ENCODE data around the gene AMBN. TPM values are rescaled to one million over a fixed set of nuclear protein-coding genes. Genes with fewer than 3 reads are reported as not detected.

Gene AMBN
- total RNA-seq, 1 donor from 2014 or later, result not detected

- intact Hi-C loops (cut with micrococcal nuclease), result no loop called here
- no peaks in the 10 kb centered on the region for H3K27me3 ChIP-seq (ENCODE audit: low read depth)
These were observed 28.0 kb upstream of the AMBN start for GRCh38 chr4:70564033-70564432.

GRCh38 chr4:70570796-70571195 lies 21.3 kb upstream of the AMBN start:
- H3K27me3 ChIP-seq (ENCODE audit: low read depth), result peaks cover 12% of the 10 kb centered on the region
- no peak for DNase-seq
- H3K27ac ChIP-seq (replicated peaks), result no peak overlapping the region
- no peaks in the 10 kb centered on the region for H3K36me3 ChIP-seq
- H3K4me1 ChIP-seq, result no peaks in the 10 kb centered on the region
- peaks cover 13% of the 10 kb centered on the region for H3K9me3 ChIP-seq (replicated peaks)
- TF ChIP-seq CTCF (IDR thresholded peaks at IDR 0.05; ENCODE audit: borderline replicate concordance), result no peak
- H3K4me3 ChIP-seq, result no peak overlapping the region
- intact Hi-C loops (cut with micrococcal nuclease), result no loop called here

More at GRCh38 chr4:70564033-70564432, 28.0 kb upstream of the AMBN start:
- Histone ChIP-seq H3K4me1 (no peaks in the 10 kb centered on the region), H3K27ac (replicated peaks) (no peak overlapping the region), H3K9me3 (replicated peaks) (peaks cover 7% of the 10 kb centered on the region), H3K4me3 (no peak overlapping the region), H3K36me3 (no peaks in the 10 kb centered on the region)
- TF ChIP-seq CTCF (IDR thresholded peaks at IDR 0.05; ENCODE audit: borderline replicate concordance), result no peak
- no peak for DNase-seq

GRCh38 chr4:70571772-70572171 lies 20.3 kb upstream of the AMBN start:
- H3K9me3 ChIP-seq (replicated peaks), result peaks cover 10% of the 10 kb centered on the region
- peaks cover 12% of the 10 kb centered on the region for H3K27me3 ChIP-seq (ENCODE audit: low read depth)
- H3K36me3 ChIP-seq, result no peaks in the 10 kb centered on the region
- DNase-seq, result no peak
- TF ChIP-seq CTCF (IDR thresholded peaks at IDR 0.05; ENCODE audit: borderline replicate concordance), result no peak
- H3K27ac ChIP-seq (replicated peaks), result no peak overlapping the region
- intact Hi-C loops (cut with micrococcal nuclease), result no loop called here
- H3K4me3 ChIP-seq, result no peak overlapping the region
- H3K4me1 ChIP-seq, result no peaks in the 10 kb centered on the region

DNA sequence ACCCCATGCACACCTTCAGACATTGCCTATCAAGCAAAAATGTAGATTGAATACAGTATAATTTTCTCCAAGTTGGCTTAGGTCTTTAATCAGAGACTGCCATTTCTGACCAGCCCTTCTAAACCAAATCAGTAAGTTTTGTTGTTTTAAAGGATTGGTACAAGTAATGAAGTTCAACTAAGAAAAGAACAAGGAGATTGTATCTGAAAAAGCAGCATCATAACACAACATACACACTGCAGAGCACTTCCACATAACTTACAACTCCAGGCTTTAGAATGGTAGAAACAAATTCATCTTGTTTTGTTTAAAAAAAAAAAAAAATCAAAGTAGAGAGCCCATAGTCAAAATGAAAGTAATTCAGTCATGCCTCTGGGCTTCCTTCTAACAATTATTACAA lies 16.1 kb upstream of the AMBN start:
- TF ChIP-seq CTCF (IDR thresholded peaks at IDR 0.05; ENCODE audit: borderline replicate concordance), result no peak
- DNase-seq, result no peak
- Histone ChIP-seq H3K9me3 (replicated peaks) (peaks cover 4% of the 10 kb centered on the region), H3K36me3 (no peaks in the 10 kb centered on the region), H3K4me1 (no peaks in the 10 kb centered on the region), H3K4me3 (no peak overlapping the region), H3K27ac (replicated peaks) (no peak overlapping the region), H3K27me3 (ENCODE audit: low read depth) (peaks cover 12% of the 10 kb centered on the region)
- intact Hi-C loops (cut with micrococcal nuclease), result no loop called here

DNA sequence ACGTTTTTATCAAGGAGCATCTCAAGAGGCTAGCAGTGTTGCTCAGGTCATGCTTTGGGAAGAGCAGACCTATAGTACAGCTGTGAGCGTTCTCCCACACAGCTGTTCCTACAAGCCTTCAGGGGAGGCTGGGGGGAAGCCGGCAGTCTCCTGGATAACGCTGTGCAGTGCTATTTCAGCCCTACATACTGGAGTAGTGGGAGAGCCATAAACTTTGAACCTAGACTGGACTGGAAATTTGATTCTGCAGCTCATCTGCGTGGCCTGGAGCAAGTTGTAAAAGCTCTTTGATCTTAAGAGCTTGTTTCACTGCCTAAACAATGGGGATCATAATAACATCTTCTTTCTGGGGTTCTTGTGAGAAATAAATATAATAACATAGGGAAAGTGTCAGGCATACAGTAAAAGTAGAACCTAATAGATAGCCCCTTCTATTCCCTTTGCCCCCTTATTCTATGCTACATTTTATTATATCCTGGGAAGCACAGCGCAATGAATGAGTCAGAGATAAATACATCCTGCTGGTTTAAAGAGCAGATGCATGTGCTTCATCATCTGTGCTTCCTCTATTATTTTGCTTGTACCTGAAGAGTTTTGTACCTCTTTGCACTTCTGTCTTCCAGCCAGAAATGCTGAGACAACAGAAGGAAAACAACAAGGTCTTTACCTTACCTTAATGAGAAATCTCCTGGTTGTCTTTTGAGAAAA lies 14.7 kb upstream of the AMBN start:
- no peak for TF ChIP-seq CTCF (IDR thresholded peaks at IDR 0.05; ENCODE audit: borderline replicate concordance)
- Histone ChIP-seq H3K27ac (replicated peaks) (no peak overlapping the region), H3K36me3 (no peaks in the 10 kb centered on the region), H3K9me3 (replicated peaks) (peaks cover 4% of the 10 kb centered on the region), H3K27me3 (ENCODE audit: low read depth) (peaks cover 5% of the 10 kb centered on the region), H3K4me3 (no peak overlapping the region), H3K4me1 (no peaks in the 10 kb centered on the region)
- no peak for DNase-seq
- intact Hi-C loops (cut with micrococcal nuclease), result no loop called here
